Heart right ventricle (tissue), 16 donors: ENCODE results near the gene KCNK3. TPM values are rescaled to one million over a fixed set of nuclear protein-coding genes. Genes with fewer than 3 reads are reported as not detected.
"Not testable (repeated sequence)": the region's sequence is repeated elsewhere in the genome, so short reads cannot be mapped to it uniquely, and the experiment has no call there.

ENCODE experiments used
- ATAC-seq, 8 donors: fragments of 200-7000 bp; cut with Tn5 transposase; one replicate each; pipeline ENCODE4 v1.9.1; 2020; ENCODE audit warnings: mild to moderate bottlenecking in 8 of 8, moderate library complexity in 8 of 8, moderate number of reproducible peaks in 1 of 8
- DNase-seq, 2 donors: peaks; one replicate each; pipeline ENCODE4 v3.0.0-alpha.2; 2020
- H3K27ac ChIP-seq, 10 donors: fragments of 200-600 bp; sonication (generic) in 2 of 10; one replicate each; pipeline versions ENCODE4 v1.5.0 to v1.8.0; 2020 to 2022; ENCODE audit warnings: mild to moderate bottlenecking in 3 of 10
- H3K27me3 ChIP-seq, 7 donors: fragments of 200-600 bp; one replicate each; pipeline ENCODE4 v1.8.0; 2021 to 2022; ENCODE audit warnings: mild to moderate bottlenecking in 2 of 7
- H3K36me3 ChIP-seq, 9 donors: fragments of 200-600 bp; sonication (generic) in 1 of 9; one replicate each; pipeline versions ENCODE4 v1.5.0 to v1.8.0; 2020 to 2022; ENCODE audit warnings: mild to moderate bottlenecking in 2 of 9
- H3K4me1 ChIP-seq, 9 donors: fragments of 200-600 bp; sonication (generic) in 1 of 9; one replicate each; pipeline versions ENCODE4 v1.5.0 to v1.8.0; 2020 to 2022; ENCODE audit warnings: mild to moderate bottlenecking in 4 of 9
- H3K4me3 ChIP-seq, 10 donors: fragments of 200-600 bp; sonication (generic) in 2 of 10; one replicate each; pipeline versions ENCODE4 v1.5.0 to v1.8.0; 2020 to 2022; ENCODE audit warnings: mild to moderate bottlenecking in 7 of 10, moderate library complexity in 2 of 10
- H3K9me3 ChIP-seq, 11 donors: fragments of 200-600 bp in 10 of 11; sonication (generic) in 2 of 11; one replicate each; pipeline versions ENCODE4 v1.5.0 to v1.8.0; 2013 to 2022; ENCODE audit warnings: mild to moderate bottlenecking in 2 of 11, control low read depth in 1 of 11, moderate library complexity in 1 of 11
- WGBS, 2 donors: extraction: QIAGEN DNeasy Blood & Tissue Kit; methylation state at CpG; one replicate each; pipeline ENCODE4 v1.1.7; 2013; ENCODE audit warnings: inconsistent platforms in 1 of 2; 5-methylcytosine and 5-hydroxymethylcytosine counted together
- intact Hi-C, 10 donors: fragments of 100-400 bp; cut with DNase I; formaldehyde crosslinking; loops; one replicate each; pipeline versions ENCODE4 v1.11.1 to v1.14.2; 2022
- polyA plus RNA-seq, 2 donors: library from polyadenylated mRNA; stranded (reverse); fragments of 200-250 nt; gene quantifications; one replicate each; pipeline ENCODE4 v1.2.3, GENCODE V29; 2013
- total RNA-seq, 10 donors: library from RNA; stranded (reverse); fragmentation: NEBNext Ultra II Directional in 3 of 10; extraction: Animal tissue kit (Norgen Biotek cat#: 25700) in 3 of 10; gene quantifications; one replicate each; pipeline versions ENCODE4 v1.2.1 to v1.2.4, GENCODE V29; 2021 to 2023
- TF ChIP-seq, protein P1 (sequence below), 9 donors: fragments of 200-600 bp; sonication (generic) in 2 of 9; IDR thresholded peaks; one replicate each; pipeline versions ENCODE4 v1.5.0 to v1.8.0; 2021 to 2022; ENCODE audit warnings: antibody characterized with exemption in 9 of 9, mild to moderate bottlenecking in 5 of 9, moderate library complexity in 1 of 9
- donor health status: Arrhythmogenic right ventricular cardiomyopathy.
- donor health status: ischemic (EF 13 %, LVEDD 7.1; RV severe dilation, severe dysfunction).
- donor health status: healthy with polysubstance abuse.
- donor health status: DM: no; HTN: yes; CAD: no.
- donor health status: DM: no; HTN: no; CAD: no.
- donor health status: ischemic (EF 25% LVEDD 6.9; RV normal size, moderate dysfunction).
- donor health status: ischemic (EF 25% LVEDD 5.7; RV mildly dilated, moderate dysfunction).
- donor health status: healthy.
- donor health status: DM: yes; HTN: yes; CAD: no.
- donor health status: Ischemic cardiomyopathy.
- donor health status: ischemic (EF 35%, LVEDD 5.7; RV mildly dilated, moderate dysfunction).
- donor health status: nonischemic (EF 11% LVEDD 7.7; RV severe dilation, severe dysfunction).
- donor health status: DM: yes; HTN: yes; CAD: no.
- donor health status: PGD.
- donor health status: ischemic (EF 29% LVEDD 5.4; RV normal size, mild dysfunction).
- donor health status: nonischemic (EF 23%, LVEDD 6.1; RV moderate dilation, normal function).

Gene KCNK3
- total and polyA plus RNA-seq, 12 donors = 0.19 to 6.8 (median 0.99) TPM

GRCh38 chr2:26746934-26747333, 54.4 kb downstream of the KCNK3 start:
- Histone ChIP-seq H3K27ac (no peak overlapping the region), H3K4me1 (no peaks in the 10 kb centered on the region), H3K27me3 (no peaks in the 10 kb centered on the region), H3K9me3 (peaks cover 0 to 5% (median 0%) of the 10 kb centered on the region in 11 donors), H3K4me3 (no peak overlapping the region), H3K36me3 (no peaks in the 10 kb centered on the region)
- DNase-seq (no peak), ATAC-seq (no peak)
- intact Hi-C loops = loop anchor here in 1 of 10 donors (2.0 kb wide), 1 partner anchor 142 kb away; no protein-coding TSS in a partner anchor
- 68 to 70% methylated on average over 3 of the region's 3 CpGs for WGBS, 2 donors
- TF ChIP-seq, protein P1, sequence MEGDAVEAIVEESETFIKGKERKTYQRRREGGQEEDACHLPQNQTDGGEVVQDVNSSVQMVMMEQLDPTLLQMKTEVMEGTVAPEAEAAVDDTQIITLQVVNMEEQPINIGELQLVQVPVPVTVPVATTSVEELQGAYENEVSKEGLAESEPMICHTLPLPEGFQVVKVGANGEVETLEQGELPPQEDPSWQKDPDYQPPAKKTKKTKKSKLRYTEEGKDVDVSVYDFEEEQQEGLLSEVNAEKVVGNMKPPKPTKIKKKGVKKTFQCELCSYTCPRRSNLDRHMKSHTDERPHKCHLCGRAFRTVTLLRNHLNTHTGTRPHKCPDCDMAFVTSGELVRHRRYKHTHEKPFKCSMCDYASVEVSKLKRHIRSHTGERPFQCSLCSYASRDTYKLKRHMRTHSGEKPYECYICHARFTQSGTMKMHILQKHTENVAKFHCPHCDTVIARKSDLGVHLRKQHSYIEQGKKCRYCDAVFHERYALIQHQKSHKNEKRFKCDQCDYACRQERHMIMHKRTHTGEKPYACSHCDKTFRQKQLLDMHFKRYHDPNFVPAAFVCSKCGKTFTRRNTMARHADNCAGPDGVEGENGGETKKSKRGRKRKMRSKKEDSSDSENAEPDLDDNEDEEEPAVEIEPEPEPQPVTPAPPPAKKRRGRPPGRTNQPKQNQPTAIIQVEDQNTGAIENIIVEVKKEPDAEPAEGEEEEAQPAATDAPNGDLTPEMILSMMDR (IDR thresholded peaks at IDR 0.05) = no peak

- H3K9me3 ChIP-seq, H3K27me3 ChIP-seq, DNase-seq, H3K36me3 ChIP-seq, H3K4me3 ChIP-seq, ATAC-seq, H3K27ac ChIP-seq, intact Hi-C loops, H3K4me1 ChIP-seq: not testable (repeated sequence)
- 51 to 54% methylated on average over 8 of the region's 8 CpGs for WGBS, 2 donors
Measured at GRCh38 chr2:26749787-26750420, 57.4 kb downstream of the KCNK3 start.

DNA sequence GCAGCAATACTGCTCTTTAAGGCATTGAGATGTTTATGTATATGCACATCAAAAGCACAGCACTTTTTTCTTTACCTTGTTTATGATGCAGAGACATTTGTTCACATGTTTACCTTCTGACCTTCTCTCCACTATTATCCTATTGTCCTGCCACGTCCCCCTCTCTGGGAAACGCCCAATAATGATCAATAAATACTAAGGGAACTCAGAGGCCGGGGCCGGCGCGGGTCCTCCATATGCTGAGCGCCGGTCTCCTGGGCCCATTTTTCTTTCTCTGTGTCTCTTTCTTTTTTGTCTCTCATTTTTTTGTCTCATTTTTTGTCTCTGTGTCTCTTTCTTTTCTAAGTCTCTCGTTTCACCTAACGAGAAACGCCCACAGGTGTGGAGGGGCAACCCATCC, 57.9 kb downstream of the KCNK3 start:
- H3K27ac ChIP-seq, ATAC-seq, intact Hi-C loops, H3K9me3 ChIP-seq, H3K4me1 ChIP-seq, H3K4me3 ChIP-seq, H3K36me3 ChIP-seq, H3K27me3 ChIP-seq, DNase-seq: not testable (repeated sequence)
- 82 to 83% methylated on average over 11 of the region's 11 CpGs for WGBS, 2 donors

GRCh38 chr2:26752656-26753055, 60.1 kb downstream of the KCNK3 start:
- no peak overlapping the region for H3K27ac ChIP-seq
- no peak overlapping the region for H3K4me3 ChIP-seq
- no peak for ATAC-seq
- H3K4me1 ChIP-seq = peaks cover 0 to 13% (median 4%) of the 10 kb centered on the region in 9 donors
- TF ChIP-seq, protein P1 (IDR thresholded peaks at IDR 0.05) = no peak
- H3K36me3 ChIP-seq = no peaks in the 10 kb centered on the region
- WGBS, 2 donors = 84 to 90% methylated on average over 3 of the region's 3 CpGs
- intact Hi-C loops = no loop called here
- no peak for DNase-seq
- no peaks in the 10 kb centered on the region for H3K27me3 ChIP-seq
- H3K9me3 ChIP-seq = peaks cover 0 to 5% (median 0%) of the 10 kb centered on the region in 11 donors

GRCh38 chr2:26754539-26754938, 62.0 kb downstream of the KCNK3 start:
- no peak overlapping the region for H3K4me3 ChIP-seq
- DNase-seq (no peak), ATAC-seq (no peak)
- TF ChIP-seq, protein P1 (IDR thresholded peaks at IDR 0.05) = no peak
- intact Hi-C loops = no loop called here
- no peaks in the 10 kb centered on the region for H3K27me3 ChIP-seq
- H3K9me3 ChIP-seq = peaks cover 0 to 5% (median 0%) of the 10 kb centered on the region in 11 donors
- H3K36me3 ChIP-seq = no peaks in the 10 kb centered on the region
- no peak overlapping the region for H3K27ac ChIP-seq
- WGBS, 2 donors = 96 to 98% methylated on average over 4 of the region's 4 CpGs
- H3K4me1 ChIP-seq = peaks cover 6 to 26% (median 14%) of the 10 kb centered on the region in 9 donors
